ENCODE results near the gene INTS15.

The INTS15 gene

GRCh38 chr7:6639627-6640026 is 49.8 kb downstream of the INTS15 start:
- H3K4me3 ChIP-seq (replicated peaks; ENCODE audit: low read depth, low read length) = no peak overlapping the region
- no peak for TF ChIP-seq CTCF (IDR thresholded peaks at IDR 0.05; ENCODE audit: low read depth, low read length, missing control alignments)
- no peak for DNase-seq (ENCODE audit: extremely low read depth, low read depth)

GRCh38 chr7:6640246-6640721 is 50.5 kb downstream of the INTS15 start:
- no peak for TF ChIP-seq CTCF (IDR thresholded peaks at IDR 0.05; ENCODE audit: low read depth, low read length, missing control alignments)
- peak; percentile 61 for DNase-seq (ENCODE audit: extremely low read depth, low read depth)
- H3K4me3 ChIP-seq (replicated peaks; ENCODE audit: low read depth, low read length) = no peak overlapping the region

GRCh38 chr7:6641305-6642035 is 51.6 kb downstream of the INTS15 start:
- TF ChIP-seq CTCF (IDR thresholded peaks at IDR 0.05; ENCODE audit: low read depth, low read length, missing control alignments) = no peak
- H3K4me3 ChIP-seq (replicated peaks; ENCODE audit: low read depth, low read length) = no peak overlapping the region
- DNase-seq (ENCODE audit: extremely low read depth, low read depth) = no peak

GRCh38 chr7:6642239-6642839 is 52.5 kb downstream of the INTS15 start:
- no peak for DNase-seq (ENCODE audit: extremely low read depth, low read depth)
- TF ChIP-seq CTCF (IDR thresholded peaks at IDR 0.05; ENCODE audit: low read depth, low read length, missing control alignments) = no peak
- H3K4me3 ChIP-seq (replicated peaks; ENCODE audit: low read depth, low read length) = no peak overlapping the region

GRCh38 chr7:6642861-6643640 is 53.2 kb downstream of the INTS15 start:
- no peak for TF ChIP-seq CTCF (IDR thresholded peaks at IDR 0.05; ENCODE audit: low read depth, low read length, missing control alignments)
- DNase-seq (ENCODE audit: extremely low read depth, low read depth) = no peak
- H3K4me3 ChIP-seq (replicated peaks; ENCODE audit: low read depth, low read length) = no peak overlapping the region

GRCh38 chr7:6643915-6644625 is 54.2 kb downstream of the INTS15 start:
- H3K4me3 ChIP-seq (replicated peaks; ENCODE audit: low read depth, low read length) = no peak overlapping the region
- no peak for DNase-seq (ENCODE audit: extremely low read depth, low read depth)
- TF ChIP-seq CTCF (IDR thresholded peaks at IDR 0.05; ENCODE audit: low read depth, low read length, missing control alignments) = no peak

Data from HFF-Myc (cell line).